ENCODE results near the gene FBXO48. TPM values are rescaled to one million over a fixed set of nuclear protein-coding genes. Genes with fewer than 3 reads are reported as not detected.

The FBXO48 gene
- polyA plus RNA-seq, 1 of the 3 experiments (the other 2 are of a cell fraction), result 0.30 TPM

- Histone ChIP-seq H3K9ac (no peak overlapping the region), H3F3A (replicated peaks; ENCODE audit: insufficient read depth) (peaks cover 3% of the 10 kb centered on the region), H3K79me2 (ENCODE audit: insufficient read depth) (no peaks in the 10 kb centered on the region), H3K4me3 (ENCODE audit: low read depth in 2 of 2, low read length in 1 of 2) (no peak overlapping the region), H3K27me3 (ENCODE audit: insufficient read depth) (no peaks in the 10 kb centered on the region), H3K9me3 (no peaks in the 10 kb centered on the region), H4K20me1 (ENCODE audit: insufficient read depth) (no peaks in the 10 kb centered on the region), H3K36me3 (replicated peaks in 1 of 2; ENCODE audit: control insufficient read depth in 1 of 2, insufficient read depth in 2 of 2, low read length in 1 of 2) (no peaks in the 10 kb centered on the region), H3K9me2 (no peaks in the 10 kb centered on the region), H3K4me1 (ENCODE audit: control insufficient read depth in 1 of 2, insufficient read depth in 2 of 2, low read depth in 1 of 2, low read length in 1 of 2) (no peaks in the 10 kb centered on the region; a peak in 1 of 4 replicates), H2AFZ (ENCODE audit: low read depth) (no peak overlapping the region), H3K4me2 (no peak overlapping the region), H3K27ac (ENCODE audit: low read depth in 2 of 2, low read length in 1 of 2) (no peak overlapping the region)
- TF ChIP-seq CHD2 (IDR thresholded peaks at IDR 0.05; ENCODE audit: low read length, partially characterized antibody) (no peak), RCOR1 (IDR thresholded peaks at IDR 0.05; ENCODE audit: low read length) (no peak), IRF3 (IDR thresholded peaks at IDR 0.05; ENCODE audit: low read depth, low read length) (no peak), RFX5 (IDR thresholded peaks at IDR 0.05; ENCODE audit: low read length) (no peak), MAX (IDR thresholded peaks at IDR 0.05; ENCODE audit: low read depth) (no peak), TAF1 (IDR thresholded peaks at IDR 0.05; ENCODE audit: borderline replicate concordance, low read depth, low read length) (no peak), RAD21 (IDR thresholded peaks at IDR 0.05; ENCODE audit: low read length) (no peak), RXRA (IDR thresholded peaks at IDR 0.05; ENCODE audit: borderline replicate concordance, low read depth) (no peak), ELF1 (IDR thresholded peaks at IDR 0.05) (no peak), REST (IDR thresholded peaks at IDR 0.05; ENCODE audit: low read depth, low read length) (no peak), TCF12 (IDR thresholded peaks at IDR 0.05) (no peak), FOXM1 (IDR thresholded peaks at IDR 0.05; ENCODE audit: low read depth) (no peak), MXI1 (IDR thresholded peaks at IDR 0.05; ENCODE audit: low read depth, low read length) (no peak), FOSL2 (IDR thresholded peaks at IDR 0.05; ENCODE audit: borderline replicate concordance, low read depth) (no peak), NRF1 (IDR thresholded peaks at IDR 0.05; ENCODE audit: low read depth, low read length) (no peak)
- CTCF ChIA-PET, result no interaction called here
- 52% methylated on average over 2 of the region's 2 CpGs for WGBS (ENCODE audit: low lambda C conversion rate)
- POLR2A ChIA-PET, result no interaction called here
- no peak for DNase-seq
These were observed 47.3 kb upstream of the FBXO48 start for GRCh38 chr2:68514316-68514929.

Measured in SK-N-SH (cell line).